Motor neuron (in vitro differentiated cells): ENCODE results near the gene RIPOR2. TPM values are rescaled to one million over a fixed set of nuclear protein-coding genes. Genes with fewer than 3 reads are reported as not detected.
"Not testable (repeated sequence)": the region's sequence is repeated elsewhere in the genome, so short reads cannot be mapped to it uniquely, and the experiment has no call there.

ENCODE experiments used
- ATAC-seq, 8 experiments: fragments of 200-7000 bp; cut with Tn5 transposase; replicated peaks in 6 of 8; 2 replicates each; pipeline ENCODE4 v1.8.0; 2021; ENCODE audit warnings: mild to moderate bottlenecking in 8 of 8, moderate library complexity in 8 of 8
- H3K27ac ChIP-seq, 2 donors: fragments of 250-450 bp; sonication (Bioruptor Pico); 2 replicates each; pipeline ENCODE4 v1.9.0; 2021; ENCODE audit warnings: antibody characterized with exemption in 2 of 2, mild to moderate bottlenecking in 2 of 2, moderate library complexity in 1 of 2
- H3K4me1 ChIP-seq, 2 donors: fragments of 250-450 bp; sonication (Bioruptor Pico); replicated peaks in 1 of 2; 2 replicates each; pipeline ENCODE4 v1.6.1; 2021; ENCODE audit warnings: antibody characterized with exemption in 2 of 2, mild to moderate bottlenecking in 2 of 2, moderate library complexity in 1 of 2
- H3K4me3 ChIP-seq, 5 donors: fragments of 250-450 bp; sonication (Bioruptor Pico); 2 replicates each; pipeline ENCODE4 v1.9.0; 2021; ENCODE audit warnings: antibody characterized with exemption in 5 of 5, mild to moderate bottlenecking in 5 of 5, moderate library complexity in 4 of 5
- WGBS, 10 experiments: fragments of 450-650 bp; shearing (Covaris generic); methylation state at CpG; one replicate each; pipeline ENCODE4 v1.0.0; 2022; 5-methylcytosine and 5-hydroxymethylcytosine counted together
- in situ Hi-C, 9 experiments: fragments of 400-800 bp; cut with MboI; loops; one replicate each; pipeline ENCODE4 v1.15.0; 2021; ENCODE audit warnings: low sequenced_read_pairs in 9 of 9, low pct_unique_long_range_greater_than_20kb in 2 of 9; ENCODE audit not compliant: unreplicated experiment in 9 of 9
- total RNA-seq, 8 experiments: library from RNA; unstranded; fragments of 300-600 nt; gene quantifications; 2 replicates each; pipeline versions ENCODE4 v1.2.3 to v1.2.4, GENCODE V29; 2022

RIPOR2 gene
- total RNA-seq, 8 experiments from 2014 or later, result 0.15 to 30.4 (median 21.7) TPM

GRCh38 chr6:24778121-24778520 is 157.6 kb downstream of the RIPOR2 start:
- Histone ChIP-seq H3K27ac (no peak overlapping the region), H3K4me1 (peaks cover 9 to 12% of the 10 kb centered on the region in 2 donors), H3K4me3 (no peak overlapping the region)
- 80 to 100% (median 100%) methylated on average over 1 of the region's 1 CpG; no CpG with 5 or more reads in 5 of the 10 experiments for WGBS, 10 experiments
- in situ Hi-C loops, result no loop called here
- no peak for ATAC-seq

DNA sequence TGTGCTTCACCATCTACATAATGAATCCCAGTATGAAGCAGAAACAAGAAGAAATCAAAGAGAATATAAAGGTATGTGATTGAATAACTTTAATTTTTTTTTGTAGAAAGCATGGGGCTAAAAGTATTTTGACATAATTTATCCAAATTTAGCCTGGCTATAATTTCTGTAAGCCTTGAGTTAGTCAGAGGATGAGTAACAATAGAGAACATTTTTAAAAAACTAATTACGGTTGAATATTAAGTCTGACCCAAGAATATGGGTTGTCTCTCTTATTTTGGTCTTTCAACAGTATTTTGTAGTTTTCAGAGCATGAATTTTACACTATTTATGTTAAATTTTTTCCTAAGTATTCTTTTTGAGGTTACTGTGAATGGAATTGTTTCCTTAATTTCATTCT is 158.5 kb downstream of the RIPOR2 start:
- Histone ChIP-seq H3K4me1 (peaks cover 9 to 12% of the 10 kb centered on the region in 2 donors), H3K4me3 (no peak overlapping the region), H3K27ac (no peak overlapping the region)
- ATAC-seq, result no peak
- 0 to 100% (median 86%) methylated on average over 1 of the region's 1 CpG; no CpG with 5 or more reads in 1 of the 10 experiments for WGBS, 10 experiments
- in situ Hi-C loops, result no loop called here

GRCh38 chr6:24775520-24776058 is 160.2 kb downstream of the RIPOR2 start:
- WGBS, 10 experiments, result 0 to 20% (median 1%) methylated on average over 1 to 15 of the region's 20 CpGs
- H3K4me3 ChIP-seq, result peak overlapping the region; percentile 74 to 99 (median 89)
- ATAC-seq, result peak; percentile 2 to 34 (median 8)
- peaks cover 9 to 12% of the 10 kb centered on the region in 2 donors for H3K4me1 ChIP-seq
- in situ Hi-C loops, result no loop called here
- H3K27ac ChIP-seq, result peak overlapping the region in 1 of 2 donors; percentile 5

- 0 to 4% (median 0%) methylated on average over 1 to 27 of the region's 75 CpGs; no CpG with 5 or more reads in 3 of the 10 experiments for WGBS, 10 experiments
- in situ Hi-C loops, result no loop called here
Observed at GRCh38 chr6:24774696-24775519, 160.9 kb downstream of the RIPOR2 start, which contains the start of gene GMNN. Gene GMNN, plus strand, starts transcription at chr6:24774937. Its CDS starts 2,310 bp downstream, at chr6:24777247.

GRCh38 chr6:24768361-24768760 is 167.4 kb downstream of the RIPOR2 start:
- H3K27ac ChIP-seq, result no peak overlapping the region
- no peak overlapping the region for H3K4me3 ChIP-seq
- in situ Hi-C loops, result no loop called here
- 10 to 100% (median 100%) methylated on average over 1 to 4 of the region's 5 CpGs; no CpG with 5 or more reads in 6 of the 10 experiments for WGBS, 10 experiments
- H3K4me1 ChIP-seq, result no peaks in the 10 kb centered on the region
- ATAC-seq, result no peak

More at GRCh38 chr6:24774696-24775519, 160.9 kb downstream of the RIPOR2 start, which contains the start of gene GMNN:
- peak; percentile 94 to 98 (median 96) for ATAC-seq
- Histone ChIP-seq H3K4me3 (peak within 1 kb of the TSS; percentile 74 to 99 (median 89)), H3K4me1 (peaks cover 9 to 12% of the 10 kb centered on the region in 2 donors), H3K27ac (peak within 1 kb of the TSS; percentile 61 to 81)

- in situ Hi-C loops, result no loop called here
Observed at GRCh38 chr6:24766680-24767462, 168.9 kb downstream of the RIPOR2 start.

GRCh38 chr6:24765968-24766367 is 169.8 kb downstream of the RIPOR2 start:
- H3K27ac ChIP-seq, ATAC-seq, in situ Hi-C loops, H3K4me1 ChIP-seq, H3K4me3 ChIP-seq: not testable (repeated sequence)
- 93% methylated on average over 3 of the region's 26 CpGs; no CpG with 5 or more reads in 9 of the 10 experiments for whole genome bisulfite sequencing, 10 experiments

More at GRCh38 chr6:24766680-24767462, 168.9 kb downstream of the RIPOR2 start:
- peak in 4 of 8 experiments; percentile 35 to 67 (median 60) for ATAC-seq
- no peak overlapping the region for H3K27ac ChIP-seq
- WGBS, 10 experiments, result 46 to 92% (median 78%) methylated on average over 5 to 9 of the region's 9 CpGs
- H3K4me1 ChIP-seq, result no peaks in the 10 kb centered on the region
- no peak overlapping the region for H3K4me3 ChIP-seq

DNA sequence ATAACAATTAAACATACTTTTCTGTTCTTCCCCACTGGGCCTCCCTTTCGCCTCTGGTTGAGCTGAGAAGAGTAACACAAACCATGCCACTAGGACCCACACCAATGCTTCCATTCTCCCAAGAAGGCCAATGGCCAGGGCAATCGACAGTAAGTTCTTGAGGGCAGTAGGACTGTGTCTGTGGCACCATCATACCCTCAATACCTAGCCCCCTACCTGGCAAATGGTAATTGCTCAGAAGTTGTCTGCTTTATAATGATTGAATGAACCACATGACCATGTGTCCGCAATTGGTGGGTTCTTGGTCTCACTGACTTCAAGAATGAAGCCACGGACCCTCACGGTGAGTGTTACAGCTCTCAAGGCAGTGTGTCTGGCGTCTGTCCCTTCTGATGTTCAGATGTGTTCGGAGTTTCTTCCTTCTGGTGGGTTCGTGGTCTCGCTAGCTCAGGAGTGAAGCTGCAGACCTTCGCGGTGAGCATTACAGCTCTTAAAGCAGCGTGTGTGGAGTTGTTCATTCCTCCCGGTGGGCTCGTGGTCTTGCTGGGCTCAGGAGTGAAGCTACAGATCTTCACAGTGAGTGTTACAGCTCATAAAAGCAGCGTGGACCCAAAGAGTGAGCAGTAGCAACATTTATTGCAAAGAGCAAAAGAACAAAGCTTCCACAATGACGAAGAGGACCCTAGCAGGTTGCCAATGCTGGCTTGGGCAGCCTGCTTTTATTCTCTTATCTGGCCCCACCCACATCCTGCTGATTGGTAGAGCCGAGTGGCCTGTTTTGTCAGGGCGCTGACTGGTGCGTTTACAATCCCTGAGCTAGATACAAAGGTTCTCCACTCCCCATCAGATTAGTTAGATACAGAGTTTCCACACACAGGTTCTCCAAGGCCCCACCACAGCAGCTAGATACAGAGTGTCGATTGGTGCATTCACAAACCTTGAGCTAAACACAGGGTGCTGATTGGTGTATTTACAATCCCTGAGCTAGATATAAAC is 170.6 kb downstream of the RIPOR2 start:
- H3K4me1 ChIP-seq, ATAC-seq, in situ Hi-C loops, H3K4me3 ChIP-seq, H3K27ac ChIP-seq: not testable (repeated sequence)
- 73 to 100% (median 95%) methylated on average over 1 to 10 of the region's 20 CpGs for WGBS, 10 experiments

- 58 to 90% (median 80%) methylated on average over 2 to 3 of the region's 3 CpGs; no CpG with 5 or more reads in 1 of the 10 experiments for WGBS, 10 experiments
- H3K27ac ChIP-seq, result no peak overlapping the region
- no peak for ATAC-seq
- no peak overlapping the region for H3K4me3 ChIP-seq
- no peaks in the 10 kb centered on the region for H3K4me1 ChIP-seq
- in situ Hi-C loops, result no loop called here
Observed at GRCh38 chr6:24763578-24763977, 172.2 kb downstream of the RIPOR2 start.

- no peak overlapping the region for H3K27ac ChIP-seq
- ATAC-seq, result no peak
- H3K4me1 ChIP-seq, result no peaks in the 10 kb centered on the region
- H3K4me3 ChIP-seq, result no peak overlapping the region
- in situ Hi-C loops, result no loop called here
Observed at GRCh38 chr6:24761851-24762250, 173.9 kb downstream of the RIPOR2 start.

GRCh38 chr6:24761193-24761835 is 174.4 kb downstream of the RIPOR2 start:
- Histone ChIP-seq H3K4me1 (no peaks in the 10 kb centered on the region), H3K4me3 (no peak overlapping the region), H3K27ac (no peak overlapping the region)
- in situ Hi-C loops, result no loop called here
- 44 to 100% (median 65%) methylated on average over 1 to 3 of the region's 17 CpGs; no CpG with 5 or more reads in 7 of the 10 experiments for WGBS, 10 experiments
- peak in 5 of 8 experiments; percentile 44 to 100 (median 89) for ATAC-seq
